Keratinocyte (primary cell): ENCODE measurements around the gene ADAMTS17.

Experiments
- CTCF ChIP-seq, 3 experiments: IDR thresholded peaks in 1 of 3; conservative IDR thresholded peaks in 1 of 3; optimal IDR thresholded peaks in 1 of 3; 2 replicates in 2 of 3; 3 replicates in 1 of 3; pipeline versions ENCODE3 to v1.5.1; 2011; ENCODE audit warnings: low read length in 3 of 3, mild to moderate bottlenecking in 3 of 3, moderate library complexity in 2 of 3, control low read depth in 1 of 3, inconsistent platforms in 1 of 3; ENCODE audit not compliant: insufficient read depth in 2 of 3; ENCODE audit errors: extremely low read depth in 1 of 3
- EZH2 ChIP-seq: IDR thresholded peaks from one replicate; pipeline ENCODE4 v1.6.1; 2012; ENCODE audit warnings: inconsistent platforms, mild to moderate bottlenecking, low read length, moderate library complexity

GRCh38 chr15:100189319-100189718 is 152.5 kb downstream of the ADAMTS17 start:
- TF ChIP-seq CTCF (optimal IDR thresholded peaks at IDR 0.05 in 1 of 3, IDR thresholded peaks at IDR 0.05 in 1 of 3, conservative IDR thresholded peaks at IDR 0.05 in 1 of 3; ENCODE audit: extremely low read depth in 1 of 3, insufficient read depth in 2 of 3, low read length in 3 of 3) (no peak), EZH2 (no peak)
